ENCODE data around the gene SCT.

Gene SCT

GRCh38 chr11:621838-622237 lies 5.1 kb downstream of the SCT start:
- DNase-seq (ENCODE audit: low read depth) = no peak

GRCh38 chr11:620935-621814 lies 5.8 kb downstream of the SCT start:
- no peak for DNase-seq (ENCODE audit: low read depth)

DNA sequence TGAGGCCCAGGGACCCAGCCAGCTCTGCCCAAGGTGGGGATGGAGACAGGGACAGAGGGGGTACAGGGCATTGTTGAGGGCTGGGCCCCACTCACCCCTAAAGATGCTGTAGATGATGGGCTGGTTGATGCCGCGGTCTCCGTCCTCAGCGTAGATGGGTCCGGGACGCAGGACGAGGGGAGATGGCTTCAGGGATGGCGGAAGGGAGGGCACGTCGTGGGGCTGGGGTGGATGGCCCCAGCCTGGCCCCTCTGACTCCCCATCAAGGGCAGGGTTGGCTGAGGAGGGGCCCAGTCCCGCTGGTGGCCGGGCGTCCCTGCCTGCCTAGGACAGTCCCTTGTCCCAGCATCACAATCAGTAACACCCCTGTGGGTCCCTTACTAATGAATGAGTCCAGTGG lies 6.8 kb downstream of the SCT start:
- no peak for DNase-seq (ENCODE audit: low read depth)

GRCh38 chr11:619628-620050 lies 7.3 kb downstream of the SCT start:
- no peak for DNase-seq (ENCODE audit: low read depth)

DNA sequence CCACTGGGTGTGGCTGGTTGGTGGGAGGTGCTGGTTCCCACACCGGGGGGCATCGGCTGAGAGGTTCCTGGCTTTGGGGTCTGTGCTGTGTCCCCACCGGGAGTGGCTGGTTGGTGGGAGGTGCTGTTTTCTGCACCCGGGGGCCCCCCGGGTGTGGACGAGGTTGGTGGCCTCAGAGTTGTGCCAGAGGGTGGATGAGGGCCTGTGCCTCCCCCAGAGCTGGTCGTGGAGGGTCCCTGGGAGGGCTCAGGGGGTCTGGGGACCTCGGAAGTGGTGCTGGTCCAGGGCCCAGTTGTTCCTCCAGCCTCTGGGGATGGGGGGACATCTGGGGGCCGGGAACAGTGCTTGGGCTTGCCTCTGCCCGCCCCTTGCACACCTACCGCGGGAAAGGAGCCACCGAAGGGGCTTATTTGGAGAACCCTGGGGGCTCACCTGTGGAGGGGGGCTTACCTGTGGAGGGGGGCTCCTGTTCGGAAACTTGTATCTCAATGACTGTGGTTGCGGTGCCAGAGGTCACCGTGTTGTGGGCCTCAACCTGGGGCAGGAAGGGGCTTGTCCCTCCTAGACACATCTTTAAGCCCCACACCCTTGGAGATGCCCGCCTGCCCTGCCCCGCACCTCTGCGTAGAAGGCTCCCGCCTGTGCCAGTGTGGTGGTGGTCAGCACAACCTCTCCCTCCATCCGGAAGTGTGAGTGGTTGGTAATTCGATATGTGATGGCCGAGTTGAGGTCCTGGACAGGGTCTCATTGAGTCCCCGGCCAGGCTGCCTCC lies 7.9 kb downstream of the SCT start:
- DNase-seq (ENCODE audit: low read depth) = no peak

DNA sequence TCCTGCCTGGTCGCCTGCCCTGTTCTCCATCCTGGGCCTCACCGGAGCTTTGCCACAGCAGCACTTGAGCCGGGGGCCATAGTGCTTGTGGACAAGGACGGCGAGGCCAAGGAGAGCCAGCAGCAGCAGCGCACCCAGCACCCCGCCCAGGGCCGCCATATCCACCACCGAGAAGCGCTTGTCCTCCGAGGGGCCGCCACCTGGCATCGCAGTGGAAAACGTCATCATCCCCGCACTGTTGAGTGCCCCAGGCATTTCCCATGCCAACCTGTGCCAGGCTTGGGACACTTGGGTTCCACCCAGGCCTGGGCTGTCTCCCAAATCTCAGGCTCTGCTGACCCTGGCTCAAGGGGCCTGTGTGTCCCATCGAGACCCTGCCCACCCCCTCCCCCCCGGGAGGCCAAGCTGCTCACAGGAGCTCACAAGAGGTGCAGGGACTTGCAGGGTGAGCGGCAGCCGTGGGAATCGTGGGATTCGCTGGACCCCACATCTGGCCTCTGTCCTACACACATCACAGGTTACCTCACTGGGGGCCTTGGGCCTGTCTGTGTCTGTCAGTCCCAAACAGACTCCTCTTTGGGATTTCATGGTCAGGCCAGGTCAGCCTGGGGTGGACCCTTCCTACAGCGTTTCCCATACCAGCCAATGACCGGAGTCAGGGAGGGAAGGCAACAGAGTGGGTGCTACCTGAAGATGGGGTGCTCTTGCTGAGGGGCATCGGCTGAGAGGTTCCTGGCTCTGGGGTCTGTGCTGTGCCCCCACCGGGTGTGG lies 8.9 kb downstream of the SCT start:
- DNase-seq (ENCODE audit: low read depth) = no peak

DNA sequence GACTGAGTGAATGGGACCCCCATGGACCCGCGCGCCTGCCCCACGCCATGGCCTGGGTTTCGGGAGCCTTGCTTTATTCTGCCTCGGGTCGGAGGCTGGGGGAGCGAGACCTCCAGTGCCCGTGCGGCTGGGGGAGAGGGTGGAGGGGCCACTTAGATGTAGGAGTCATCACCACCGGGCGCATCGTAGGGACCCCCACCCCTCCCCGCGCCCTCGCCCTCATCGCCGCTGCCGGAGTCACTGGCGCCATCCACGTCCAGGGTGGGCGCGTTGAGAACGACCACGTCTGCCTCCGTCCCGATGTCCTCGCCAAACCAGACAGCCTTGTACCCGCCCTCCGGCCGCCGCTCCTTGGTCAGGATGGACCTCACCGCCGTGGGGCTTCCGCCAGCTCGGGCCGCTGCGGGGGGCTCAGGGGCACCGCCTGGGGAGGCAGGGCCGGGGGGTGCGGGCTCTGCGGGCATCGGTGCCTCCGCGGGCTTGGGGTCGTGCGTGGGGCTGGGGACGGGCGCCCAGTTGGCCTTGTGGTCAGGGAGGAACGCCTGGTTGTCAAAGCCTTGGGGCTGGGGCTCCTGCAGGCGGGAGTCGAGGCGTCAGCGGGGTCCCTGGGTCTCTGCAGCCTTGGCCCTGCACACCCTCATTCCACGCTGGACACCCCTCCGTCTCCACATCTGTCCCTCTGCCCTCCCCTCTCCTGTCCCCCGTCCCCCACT lies 9.6 kb downstream of the SCT start:
- DNase-seq (ENCODE audit: low read depth) = no peak

- DNase-seq (ENCODE audit: low read depth) = no peak
Measured at GRCh38 chr11:616320-617198, 10.4 kb downstream of the SCT start.

- DNase-seq (ENCODE audit: low read depth) = peak; percentile 88
Measured at GRCh38 chr11:615504-616319, 11.3 kb downstream of the SCT start, which contains the start of gene IRF7. TSS of gene IRF7 (minus strand) at chr11:615950. CDS start at chr11:615364, 586 bp downstream.

GRCh38 chr11:614623-615503 lies 12.1 kb downstream of the SCT start:
- no peak for DNase-seq (ENCODE audit: low read depth)

DNA sequence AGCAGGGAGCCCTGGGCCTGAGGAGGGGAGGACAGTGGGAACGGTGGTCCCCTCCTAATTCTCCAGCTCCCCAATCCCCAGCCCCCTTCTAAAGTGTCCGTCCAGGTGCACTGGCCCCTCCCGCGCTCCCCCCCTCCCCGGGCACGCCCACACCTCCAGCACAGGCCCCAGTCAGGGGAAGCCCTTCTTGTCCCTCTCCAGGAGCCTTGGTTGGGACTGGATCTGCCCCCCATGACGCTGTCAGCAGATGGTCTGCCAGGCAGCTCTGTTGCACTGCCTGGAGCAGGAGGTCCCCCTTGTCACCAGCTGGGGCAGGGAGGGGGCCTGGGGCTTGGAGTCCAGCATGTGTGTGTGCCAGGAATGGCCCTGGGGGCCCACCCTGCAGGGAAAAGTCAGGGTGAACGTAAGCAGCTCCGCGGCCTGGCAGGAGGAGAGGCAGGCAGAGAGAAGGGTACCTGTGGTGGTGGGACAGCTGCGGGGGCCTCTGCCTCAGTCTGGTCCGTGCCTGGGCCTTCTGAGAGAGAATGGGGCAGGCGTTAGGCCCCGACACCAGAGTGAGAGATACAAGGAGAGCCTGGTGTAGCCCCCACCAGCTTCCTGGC lies 12.9 kb downstream of the SCT start:
- DNase-seq (ENCODE audit: low read depth) = no peak

DNA sequence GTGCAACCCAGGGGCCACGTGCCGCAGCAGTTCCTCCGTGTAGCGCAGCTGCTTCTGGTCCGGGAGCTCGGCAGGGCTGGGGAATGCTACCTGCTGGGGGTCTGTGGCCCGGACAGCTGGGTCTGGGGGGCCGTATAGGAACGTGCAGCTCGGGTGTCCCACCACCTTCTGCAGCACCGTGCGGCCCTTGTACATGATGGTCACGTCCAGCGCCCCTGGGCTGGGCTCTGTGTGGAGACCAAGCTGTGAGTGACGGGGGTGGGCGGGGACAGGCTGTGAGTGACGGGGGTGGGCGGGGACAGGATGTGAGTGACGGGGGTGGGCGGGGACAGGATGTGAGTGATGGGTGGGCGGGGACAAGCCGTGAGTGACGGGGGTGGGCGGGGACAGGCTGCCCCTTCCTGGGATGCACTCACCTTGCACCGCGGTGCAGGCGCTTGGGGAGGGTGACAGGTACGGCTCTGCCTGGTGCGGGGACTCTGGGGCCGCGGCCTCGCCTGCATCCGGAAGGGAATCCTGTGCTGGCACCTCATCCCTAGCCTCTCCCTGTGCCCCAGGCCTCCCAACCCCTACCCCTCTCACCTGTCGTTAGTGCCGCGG lies 13.5 kb downstream of the SCT start:
- peak; percentile 26 for DNase-seq (ENCODE audit: low read depth)

GRCh38 chr11:612961-613300 lies 14.1 kb downstream of the SCT start:
- no peak for DNase-seq (ENCODE audit: low read depth)

DNA sequence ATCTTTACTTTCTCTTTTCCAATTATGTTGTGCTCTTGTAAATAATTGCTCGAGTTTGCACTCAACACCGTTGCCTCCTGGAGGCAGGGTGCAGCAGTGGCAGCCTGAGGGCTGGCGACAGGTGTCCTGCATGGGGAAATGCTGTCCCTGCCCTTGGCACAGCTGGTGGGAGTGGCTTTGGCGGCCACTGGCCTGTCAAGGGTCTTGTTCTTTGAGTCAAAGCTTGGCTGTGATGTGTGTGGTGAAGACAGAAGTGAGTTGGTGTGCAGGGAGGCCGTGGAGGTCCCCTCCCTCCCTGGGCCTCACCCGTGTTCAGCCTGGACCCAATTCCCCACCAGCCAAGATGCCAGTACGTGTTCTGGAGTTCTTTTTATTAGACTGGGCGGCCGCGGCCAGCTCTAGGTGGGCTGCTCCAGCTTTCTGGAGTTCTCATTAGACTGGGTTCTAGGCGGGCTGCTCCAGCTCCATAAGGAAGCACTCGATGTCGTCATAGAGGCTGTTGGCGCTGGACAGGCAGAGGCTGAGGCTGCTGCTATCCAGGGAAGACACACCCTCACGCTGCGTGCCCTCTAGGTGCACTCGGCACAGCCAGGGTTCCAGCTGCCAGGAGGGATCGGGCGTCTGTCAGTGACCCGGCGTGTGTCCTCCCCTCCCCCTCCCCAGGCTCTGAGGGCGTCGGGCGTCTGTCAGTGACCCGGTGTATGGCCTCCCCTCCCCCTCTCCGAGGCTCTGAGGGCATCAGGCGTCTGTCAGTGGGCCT lies 14.6 kb downstream of the SCT start:
- DNase-seq (ENCODE audit: low read depth) = no peak

- DNase-seq (ENCODE audit: low read depth) = no peak
Measured at GRCh38 chr11:611001-611996, 15.7 kb downstream of the SCT start.

GRCh38 chr11:610146-610801 lies 16.7 kb downstream of the SCT start:
- DNase-seq (ENCODE audit: low read depth) = no peak

All from stromal cell of bone marrow (primary cell).